HUES6 (cell line): ENCODE measurements around the gene SPEF1.
A peak's percentile ranks its signal among the peaks of the same experiment; 100 is the strongest.

Experiments used
- H3K27ac ChIP-seq: 2 replicates; pipeline ENCODE4 v1.7.0; 2013; ENCODE audit warnings: low read depth, mild to moderate bottlenecking, low read length, inconsistent platforms
- H3K27me3 ChIP-seq: 2 replicates; pipeline ENCODE4 v1.6.1; 2013; ENCODE audit warnings: low read length; ENCODE audit not compliant: control insufficient read depth, insufficient read depth
- H3K36me3 ChIP-seq: 2 replicates; pipeline ENCODE4 v1.6.1; 2013; ENCODE audit warnings: low read length; ENCODE audit not compliant: control insufficient read depth, insufficient read depth
- H3K4me1 ChIP-seq: 2 replicates; pipeline ENCODE4 v1.6.1; 2013; ENCODE audit warnings: low read length; ENCODE audit not compliant: control insufficient read depth, insufficient read depth
- H3K4me3 ChIP-seq: 2 replicates; pipeline ENCODE4 v1.5.1; 2013; ENCODE audit warnings: low read depth, low read length
- H3K9ac ChIP-seq: one replicate; pipeline ENCODE4 v1.6.1; 2013; ENCODE audit warnings: mild to moderate bottlenecking, low read length
- H3K9me3 ChIP-seq: 2 replicates; pipeline ENCODE4 v1.6.1; 2013; ENCODE audit warnings: low read depth, low read length; ENCODE audit not compliant: control insufficient read depth, insufficient read depth

Gene SPEF1

DNA sequence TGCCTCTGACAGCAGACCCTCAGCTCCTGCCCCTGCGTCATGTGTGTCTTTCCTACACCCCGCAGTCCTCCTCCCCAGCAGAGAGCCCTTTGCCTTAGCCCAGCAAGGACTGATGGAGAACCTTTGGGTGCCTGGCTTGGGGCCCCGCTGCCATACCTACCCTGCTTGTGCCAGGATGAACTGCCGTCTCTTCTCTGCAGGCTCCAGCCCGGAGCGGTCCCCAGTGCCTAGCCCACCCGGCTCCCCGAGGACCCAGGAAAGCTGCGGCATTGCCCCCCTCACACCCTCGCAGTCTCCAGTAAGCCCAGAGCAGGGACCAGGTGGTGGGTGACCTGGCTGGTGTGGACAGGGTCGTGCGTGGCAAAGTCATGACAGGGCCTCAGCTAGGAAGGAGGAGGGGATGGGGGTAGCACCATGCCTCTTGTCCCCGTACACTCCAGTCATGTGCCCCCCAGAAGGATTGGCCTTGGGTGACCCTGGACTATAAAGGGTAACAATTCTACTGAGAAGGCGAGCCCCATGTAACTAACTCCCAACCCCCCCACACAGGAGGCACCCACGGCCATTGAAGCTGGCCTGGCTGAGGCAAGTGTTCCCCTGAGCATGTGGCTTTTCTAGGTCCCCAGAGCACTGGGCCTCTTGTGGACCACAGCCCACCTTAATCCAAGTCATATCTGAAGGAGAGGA is 40.5 kb downstream of the SPEF1 start:
- Histone ChIP-seq H3K9ac (no peak overlapping the region), H3K4me3 (no peak overlapping the region), H3K27ac (no peak overlapping the region), H3K36me3 (no peaks in the 10 kb centered on the region), H3K27me3 (peaks cover 8% of the 10 kb centered on the region), H3K9me3 (no peaks in the 10 kb centered on the region), H3K4me1 (peaks cover 28% of the 10 kb centered on the region)

DNA sequence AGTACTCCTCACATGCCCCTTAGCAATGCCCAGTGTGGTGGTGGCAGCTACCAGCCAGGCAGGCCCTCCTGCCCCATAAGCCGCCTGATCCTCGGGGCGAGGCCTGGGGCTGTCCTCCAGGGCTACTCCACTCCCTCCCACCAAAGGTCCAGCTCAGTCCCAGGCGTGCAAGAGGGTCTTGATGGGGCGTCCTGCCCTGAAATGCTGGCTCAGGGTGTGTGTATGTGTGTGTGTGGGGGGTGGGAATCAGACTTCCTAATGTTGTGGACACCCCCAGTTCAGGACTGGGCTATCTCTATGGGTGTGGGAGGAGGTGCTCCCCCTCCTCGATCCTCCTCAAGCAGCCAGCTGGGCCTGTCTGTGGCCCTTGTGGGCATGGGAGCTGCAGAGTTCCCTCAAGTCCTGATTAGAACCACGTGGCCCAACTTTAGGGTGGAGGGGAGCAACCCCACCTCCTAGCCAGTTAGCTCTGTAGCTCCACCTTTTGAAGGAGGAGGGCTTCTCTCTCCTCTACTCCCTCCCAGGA is 41.3 kb downstream of the SPEF1 start:
- Histone ChIP-seq H3K27me3 (peaks cover 3% of the 10 kb centered on the region), H3K9ac (no peak overlapping the region), H3K4me1 (peaks cover 23% of the 10 kb centered on the region), H3K27ac (no peak overlapping the region), H3K9me3 (no peaks in the 10 kb centered on the region), H3K36me3 (no peaks in the 10 kb centered on the region), H3K4me3 (no peak overlapping the region)

GRCh38 chr20:3739054-3739925 is 42.0 kb downstream of the SPEF1 start:
- no peaks in the 10 kb centered on the region for H3K36me3 ChIP-seq
- H3K9me3 ChIP-seq, result no peaks in the 10 kb centered on the region
- H3K4me1 ChIP-seq, result peaks cover 23% of the 10 kb centered on the region
- no peak overlapping the region for H3K27ac ChIP-seq
- peaks cover 3% of the 10 kb centered on the region for H3K27me3 ChIP-seq
- no peak overlapping the region for H3K4me3 ChIP-seq
- H3K9ac ChIP-seq, result no peak overlapping the region

DNA sequence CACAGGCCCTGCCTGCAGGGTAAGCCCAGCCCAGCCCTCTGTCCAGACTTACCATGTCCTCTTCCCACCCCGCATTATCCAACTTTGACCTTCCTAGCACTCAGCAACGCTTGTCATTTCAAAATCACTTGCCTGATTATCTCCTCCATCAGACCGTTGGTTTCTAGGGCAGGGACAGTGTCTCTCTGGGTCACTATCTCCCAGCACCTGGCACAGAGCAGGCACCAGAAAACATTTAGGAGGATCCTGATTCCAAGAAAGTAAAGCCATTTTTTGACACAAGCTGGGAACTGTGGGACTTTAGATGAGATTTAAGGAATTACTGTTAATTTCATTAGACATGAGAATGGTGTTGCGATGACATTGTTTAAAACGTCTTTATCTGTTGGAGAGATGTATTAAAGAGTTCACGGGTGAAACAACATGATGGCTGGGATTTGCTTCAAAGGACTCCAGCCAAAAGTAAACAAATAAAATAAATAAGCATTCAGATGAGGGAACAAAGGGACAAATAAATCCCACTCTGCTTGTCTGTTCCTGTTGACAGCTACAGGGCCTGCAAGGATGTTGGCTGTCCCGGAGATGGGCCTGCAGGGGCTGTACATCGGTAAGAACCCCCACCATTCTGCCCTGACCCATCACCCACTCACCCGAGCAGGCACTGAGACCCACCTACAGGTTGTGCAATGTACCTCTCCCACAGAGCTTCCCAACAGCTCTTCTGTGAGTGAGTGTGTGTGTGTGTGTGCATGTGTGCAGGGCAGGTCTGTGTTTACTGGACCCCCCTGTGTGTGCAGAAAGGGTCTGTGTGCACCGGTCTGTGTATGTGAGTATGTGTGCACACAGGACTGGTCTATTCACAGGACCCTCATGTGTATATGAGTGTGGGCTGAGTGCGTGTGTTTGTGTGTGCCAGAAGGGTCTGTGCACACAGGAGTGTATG is 42.9 kb downstream of the SPEF1 start:
- no peak overlapping the region for H3K9ac ChIP-seq
- H3K9me3 ChIP-seq, result no peaks in the 10 kb centered on the region
- H3K36me3 ChIP-seq, result no peaks in the 10 kb centered on the region
- peaks cover 8% of the 10 kb centered on the region for H3K27me3 ChIP-seq
- no peak overlapping the region for H3K4me3 ChIP-seq
- peaks cover 26% of the 10 kb centered on the region for H3K4me1 ChIP-seq
- H3K27ac ChIP-seq, result no peak overlapping the region

- Histone ChIP-seq H3K27me3 (peaks cover 31% of the 10 kb centered on the region), H3K36me3 (no peaks in the 10 kb centered on the region), H3K9me3 (no peaks in the 10 kb centered on the region), H3K4me1 (peaks cover 30% of the 10 kb centered on the region), H3K9ac (no peak overlapping the region), H3K4me3 (no peak overlapping the region), H3K27ac (no peak overlapping the region)
These were observed 45.5 kb downstream of the SPEF1 start for GRCh38 chr20:3735768-3736167.

- H3K4me3 ChIP-seq, result no peak overlapping the region
- H3K27me3 ChIP-seq, result peaks cover 39% of the 10 kb centered on the region
- no peak overlapping the region for H3K27ac ChIP-seq
- H3K9ac ChIP-seq, result no peak overlapping the region
- H3K4me1 ChIP-seq, result peaks cover 18% of the 10 kb centered on the region
- H3K36me3 ChIP-seq, result no peaks in the 10 kb centered on the region
- no peaks in the 10 kb centered on the region for H3K9me3 ChIP-seq
These were observed 47.0 kb downstream of the SPEF1 start for GRCh38 chr20:3734111-3734843.

DNA sequence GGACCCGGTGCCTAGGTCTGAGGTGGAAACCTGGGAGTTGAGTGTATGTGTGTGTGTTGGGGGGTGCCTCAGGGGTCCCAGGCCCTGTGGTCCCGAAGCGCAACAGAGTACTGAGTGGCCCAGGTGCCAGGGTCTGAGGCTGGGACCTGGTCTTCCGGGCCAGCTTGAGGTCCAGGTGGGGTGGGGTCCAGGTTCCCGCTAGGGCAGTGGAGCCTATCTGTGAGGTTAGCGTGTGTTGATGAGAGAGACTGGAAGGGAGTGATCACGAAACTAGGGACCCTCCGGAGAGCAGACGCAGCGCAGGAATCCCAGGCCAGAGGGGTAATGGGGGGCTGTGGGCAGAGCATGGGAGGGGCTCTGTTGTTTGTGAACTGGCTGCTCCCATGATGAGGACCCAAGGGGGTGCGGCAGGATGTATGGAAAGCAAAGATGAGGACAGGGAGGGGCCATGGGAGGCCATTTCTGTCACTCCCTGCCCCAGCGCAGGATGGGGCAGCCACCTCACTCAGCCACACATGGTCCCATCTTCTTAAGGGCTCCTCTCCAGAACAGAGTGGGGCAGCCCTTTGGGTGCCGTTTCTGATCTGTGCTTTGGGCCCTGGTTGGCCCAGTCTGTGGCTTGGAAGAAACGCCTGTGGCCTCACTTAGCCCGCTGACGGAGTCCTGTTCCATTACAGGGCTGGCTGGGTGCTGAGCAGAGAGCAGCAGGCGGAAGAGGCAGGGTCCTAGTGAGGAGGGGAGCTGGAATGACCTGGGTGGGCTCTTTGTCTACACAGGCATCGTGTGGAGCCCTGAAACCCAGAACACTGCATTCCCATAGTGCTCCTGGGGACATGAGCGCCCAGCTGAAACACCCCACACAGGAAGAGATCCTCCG is 47.9 kb downstream of the SPEF1 start:
- Histone ChIP-seq H3K9me3 (no peaks in the 10 kb centered on the region), H3K27ac (no peak overlapping the region), H3K27me3 (peaks cover 44% of the 10 kb centered on the region), H3K4me3 (peak overlapping the region; percentile 43), H3K36me3 (no peaks in the 10 kb centered on the region), H3K9ac (peak overlapping the region; percentile 44), H3K4me1 (peaks cover 15% of the 10 kb centered on the region)

DNA sequence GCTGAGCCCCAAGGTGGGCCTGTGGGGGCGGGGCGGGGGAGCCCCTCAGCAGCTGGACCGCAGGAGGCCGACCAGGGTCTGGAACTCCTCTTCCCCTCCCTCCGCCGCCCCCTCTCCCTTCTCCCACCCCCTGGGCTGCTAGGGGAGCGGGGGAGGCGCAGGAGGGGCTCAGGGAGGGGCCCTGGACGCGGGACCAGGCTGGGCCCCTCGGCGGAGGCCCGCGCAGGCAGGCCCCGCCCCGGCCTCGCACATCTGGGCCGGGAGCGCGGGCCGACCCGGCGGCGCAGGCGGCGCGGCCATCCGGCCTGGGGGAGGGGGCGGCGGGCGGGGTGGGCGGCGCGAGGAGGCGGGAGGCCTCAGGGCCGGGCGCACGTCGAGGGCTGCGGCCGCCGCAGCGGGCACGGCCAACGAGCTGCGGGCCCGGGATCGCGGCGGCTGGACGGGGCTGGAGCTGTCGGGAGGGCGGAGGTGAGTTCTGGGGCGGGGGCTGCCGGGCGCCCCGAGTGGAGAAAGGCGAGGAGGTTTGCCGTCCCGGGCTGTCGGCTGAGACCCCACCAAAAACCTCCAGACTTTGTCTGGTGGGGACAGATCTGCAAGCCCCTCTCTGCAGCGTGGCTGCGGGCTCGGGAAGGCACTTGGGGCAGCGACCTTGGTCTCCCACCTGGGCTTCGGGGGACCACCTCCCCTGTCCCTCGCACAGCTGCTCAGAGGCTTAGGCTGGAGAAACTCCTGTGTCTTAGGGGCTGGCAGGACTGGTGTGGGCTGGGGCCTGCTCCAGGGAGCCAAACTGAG is 48.7 kb downstream of the SPEF1 start, which contains the start of gene HSPA12B:
HSPA12B (plus strand) TSS at position 359 of the 792 bp plus-strand sequence. CDS start 5,990 bp downstream, outside the sequence.
- Histone ChIP-seq H3K36me3 (no peaks in the 10 kb centered on the region), H3K9me3 (no peaks in the 10 kb centered on the region), H3K4me3 (peak within 1 kb of the TSS; percentile 43), H3K27ac (no peak within 1 kb of the TSS; the same call in 1 of the 2 replicates), H3K4me1 (peaks cover 22% of the 10 kb centered on the region), H3K9ac (peak within 1 kb of the TSS; percentile 44), H3K27me3 (peaks cover 52% of the 10 kb centered on the region)

DNA sequence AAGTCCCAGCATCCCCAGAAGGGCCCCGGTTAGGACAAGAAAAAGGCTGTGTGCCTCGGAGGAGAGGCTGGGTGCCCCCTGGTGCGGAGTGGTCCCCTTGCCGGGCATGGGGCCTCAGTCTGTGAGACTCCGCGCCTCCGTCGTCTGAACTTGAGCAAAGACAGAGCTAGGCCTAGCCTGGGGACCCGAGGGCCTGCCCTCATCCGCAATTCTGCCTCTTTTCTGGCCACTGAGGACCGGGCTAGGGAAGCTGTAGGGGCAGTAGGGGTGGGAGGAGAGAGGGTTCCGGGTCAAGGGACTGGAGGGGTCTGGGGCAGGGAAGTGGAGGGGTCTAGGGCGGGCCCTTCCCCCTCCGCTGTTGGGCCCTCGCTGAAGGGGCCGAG is 49.3 kb downstream of the SPEF1 start:
- no peak overlapping the region for H3K9ac ChIP-seq
- peaks cover 58% of the 10 kb centered on the region for H3K27me3 ChIP-seq
- H3K9me3 ChIP-seq, result no peaks in the 10 kb centered on the region
- no peaks in the 10 kb centered on the region for H3K36me3 ChIP-seq
- H3K27ac ChIP-seq, result no peak overlapping the region
- peaks cover 23% of the 10 kb centered on the region for H3K4me1 ChIP-seq
- H3K4me3 ChIP-seq, result peak overlapping the region; percentile 17; the same call in 1 of the 2 replicates
